GM21717 (cell line): ENCODE data around the gene ADGRV1.

Experiments used
- ATAC-seq: cut with Tn5 transposase; IDR thresholded peaks from one replicate; pipeline ENCODE4 v1.9.1; 2021; ENCODE audit warnings: mild to moderate bottlenecking, moderate library complexity; ENCODE audit not compliant: unreplicated experiment

The ADGRV1 gene

GRCh38 chr5:91177085-91177484, 618.5 kb downstream of the ADGRV1 start:
- ATAC-seq: no peak

GRCh38 chr5:91177639-91178038, 619.0 kb downstream of the ADGRV1 start:
- ATAC-seq: no peak

- no peak for ATAC-seq
Measured at GRCh38 chr5:91178461-91178860, 619.9 kb downstream of the ADGRV1 start.

- ATAC-seq: no peak
Measured at GRCh38 chr5:91179018-91179417, 620.4 kb downstream of the ADGRV1 start.

DNA sequence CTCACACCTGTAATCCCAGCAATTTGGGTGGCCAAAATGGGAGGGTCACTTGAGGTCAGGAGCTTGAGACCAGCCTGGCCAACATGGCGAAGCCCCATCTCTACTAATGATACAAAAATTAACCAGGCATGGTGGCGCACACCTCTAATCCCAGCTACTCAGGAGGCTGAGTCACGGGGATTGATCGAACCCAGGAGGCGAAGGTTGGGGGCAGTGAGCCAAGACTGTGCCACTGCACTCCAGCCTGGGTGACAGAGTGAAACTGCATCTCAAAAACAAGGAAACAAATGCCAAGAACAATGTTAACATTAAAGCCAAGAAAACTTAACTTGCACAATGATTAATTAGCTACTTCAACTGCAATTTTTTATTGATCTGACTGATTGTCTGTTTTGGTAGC, 621.9 kb downstream of the ADGRV1 start:
- no peak for ATAC-seq

DNA sequence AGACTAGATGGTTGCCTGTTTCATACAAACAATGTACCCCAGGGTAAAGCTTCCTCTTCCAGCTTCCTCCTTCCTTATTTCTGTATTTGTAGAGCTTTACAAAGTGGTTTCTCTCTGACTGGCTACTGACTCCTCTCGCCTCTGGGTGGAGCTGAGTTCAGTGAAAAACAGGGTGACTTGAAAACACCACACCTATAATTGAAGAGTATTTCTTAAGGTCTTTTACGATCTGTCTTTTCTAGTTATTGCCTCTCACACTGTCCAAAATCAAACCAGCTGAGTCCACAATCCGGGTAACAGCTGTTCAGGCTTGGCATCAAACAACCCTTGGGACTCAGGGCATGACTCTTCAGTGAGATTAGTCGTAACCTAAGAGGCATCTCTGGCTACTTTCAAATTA, 624.2 kb downstream of the ADGRV1 start:
- ATAC-seq: peak; percentile 69

DNA sequence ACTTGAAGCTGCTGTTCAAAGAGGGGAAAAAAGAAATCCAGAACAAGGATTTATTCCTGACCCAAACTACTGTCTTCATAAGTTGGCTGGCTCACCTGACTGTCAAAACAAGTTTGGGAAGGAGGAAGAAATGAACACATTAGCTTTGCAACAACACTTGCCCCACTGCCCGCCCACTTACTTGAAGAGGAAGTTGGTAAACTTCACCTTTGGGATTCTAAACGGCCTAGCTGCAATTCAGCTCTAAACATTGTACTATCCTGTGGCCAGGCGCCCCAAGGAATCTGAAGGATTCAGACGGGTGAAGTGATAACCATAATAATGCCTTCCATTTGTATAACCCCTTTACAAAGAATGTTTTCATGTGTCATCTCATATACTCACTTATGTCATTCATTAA, 625.1 kb downstream of the ADGRV1 start:
- no peak for ATAC-seq

- ATAC-seq: no peak
Measured at GRCh38 chr5:91186101-91186500, 627.5 kb downstream of the ADGRV1 start.

DNA sequence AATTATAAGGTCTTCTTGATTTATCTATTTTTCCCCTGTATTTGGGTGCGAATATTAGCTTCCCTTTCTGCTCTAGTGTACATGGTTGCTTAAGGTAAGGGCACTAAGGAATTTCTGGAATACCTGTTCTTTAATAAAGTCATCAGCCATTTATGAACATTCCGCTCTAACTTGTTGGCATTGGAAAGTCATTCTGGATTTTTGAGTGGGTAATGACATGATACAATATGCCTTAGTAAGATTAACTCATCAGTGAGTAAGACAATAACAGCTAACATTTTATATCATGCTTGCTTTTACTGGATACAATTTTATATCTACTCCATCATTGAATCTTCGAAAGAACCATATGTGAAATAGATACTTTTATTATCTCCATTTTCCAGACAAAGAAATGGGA, 628.4 kb downstream of the ADGRV1 start:
- ATAC-seq: no peak

DNA sequence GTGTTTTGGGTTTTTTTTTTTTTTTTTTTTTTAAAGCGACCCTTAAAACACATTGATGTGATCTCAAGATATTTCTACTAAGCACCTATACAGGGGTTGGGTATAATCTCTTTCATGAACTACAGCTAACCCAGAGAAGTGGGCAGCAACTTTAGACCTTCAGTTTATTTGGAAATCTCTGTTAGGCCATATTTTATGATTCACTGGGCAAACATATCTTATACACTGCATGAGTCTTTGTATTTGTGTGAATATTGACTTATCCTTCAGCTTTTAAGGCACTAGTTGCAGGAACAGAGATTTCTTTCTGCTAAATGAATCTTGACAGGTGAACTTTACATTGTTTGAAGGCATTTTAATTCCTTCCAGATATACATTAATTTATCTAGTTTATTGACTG, 630.2 kb downstream of the ADGRV1 start:
- no peak for ATAC-seq

DNA sequence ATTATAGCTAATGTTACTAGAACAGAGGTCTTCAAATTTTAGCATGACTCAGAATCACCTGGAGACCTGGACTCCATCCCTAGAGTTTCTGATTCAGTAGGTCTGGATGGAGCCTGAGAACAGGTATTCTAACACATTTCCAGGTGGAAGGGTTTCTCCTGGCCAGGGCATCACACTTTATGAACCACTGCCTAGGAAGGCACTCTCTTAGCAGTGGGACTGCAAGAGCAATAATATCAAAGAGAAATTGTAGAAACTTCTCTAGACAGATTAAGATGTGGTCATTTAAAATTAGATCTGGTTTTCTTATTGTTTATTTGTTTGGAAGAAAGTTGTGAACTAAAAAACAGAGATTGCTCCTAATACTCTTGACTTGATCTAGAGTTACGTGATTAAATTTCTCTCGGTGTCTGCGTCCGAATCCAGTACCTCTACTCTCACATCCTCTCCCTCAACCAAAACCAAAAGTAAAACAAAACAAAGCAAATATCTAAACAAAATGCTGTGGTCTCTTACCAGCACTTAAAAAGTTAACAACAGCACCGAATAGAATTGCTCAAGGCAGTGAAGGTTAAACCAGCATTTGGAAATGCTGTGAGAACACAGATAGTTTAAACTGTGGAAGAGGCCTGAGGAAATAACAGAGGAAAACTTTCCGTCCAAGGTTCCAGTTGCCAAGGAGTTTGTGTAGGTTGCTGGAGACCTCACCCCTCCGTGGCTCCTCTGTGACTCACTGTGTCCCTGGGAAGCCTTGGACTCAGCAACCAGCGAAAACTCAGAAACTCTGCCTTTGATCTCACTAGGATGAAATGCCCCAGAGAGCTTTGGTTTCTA, 631.1 kb downstream of the ADGRV1 start:
- ATAC-seq: peak; percentile 66

DNA sequence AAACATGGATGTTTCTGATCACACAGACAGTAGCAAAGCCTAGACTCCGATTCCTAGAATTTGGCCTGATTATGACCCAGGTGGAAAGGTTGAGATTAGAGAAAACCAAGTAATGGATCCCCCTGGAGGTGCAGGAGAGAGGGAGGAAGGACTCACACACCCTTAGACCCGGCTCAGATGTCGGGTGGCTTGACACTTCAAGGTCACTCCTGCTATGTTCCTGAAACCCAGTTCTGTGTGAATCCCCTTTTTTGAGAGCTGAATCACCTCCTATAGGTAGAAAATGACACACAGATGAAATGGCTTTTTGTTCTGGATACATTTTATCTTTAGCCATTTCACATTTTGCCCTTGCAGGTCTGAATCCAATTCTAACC, 631.7 kb downstream of the ADGRV1 start:
- ATAC-seq: no peak

DNA sequence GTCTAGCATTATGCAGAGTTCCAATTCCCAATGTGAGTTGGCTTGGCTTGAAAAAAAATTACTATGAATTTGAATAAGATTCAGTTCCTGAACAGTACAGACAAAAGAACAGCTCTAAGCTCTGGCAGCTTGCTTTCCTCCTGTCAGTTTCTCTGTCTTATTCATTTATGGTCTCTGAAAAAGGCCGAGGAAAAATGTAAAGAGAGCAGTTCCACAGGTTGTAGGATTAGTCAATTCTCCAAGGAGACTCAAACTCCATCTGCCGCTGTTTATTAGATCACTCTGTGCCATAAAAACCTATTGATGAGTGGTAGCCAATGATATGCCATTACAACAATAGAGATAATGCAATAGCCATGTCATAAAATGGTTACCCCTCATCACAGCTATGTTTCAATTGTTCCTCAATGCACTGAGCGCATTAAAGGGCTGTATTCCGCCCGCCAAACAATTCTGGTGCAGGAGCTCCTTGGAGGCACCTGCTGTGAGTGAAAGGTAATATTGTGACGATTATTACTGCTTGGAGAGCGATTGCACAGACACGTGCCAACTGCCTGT, 636.3 kb downstream of the ADGRV1 start:
- ATAC-seq: no peak

DNA sequence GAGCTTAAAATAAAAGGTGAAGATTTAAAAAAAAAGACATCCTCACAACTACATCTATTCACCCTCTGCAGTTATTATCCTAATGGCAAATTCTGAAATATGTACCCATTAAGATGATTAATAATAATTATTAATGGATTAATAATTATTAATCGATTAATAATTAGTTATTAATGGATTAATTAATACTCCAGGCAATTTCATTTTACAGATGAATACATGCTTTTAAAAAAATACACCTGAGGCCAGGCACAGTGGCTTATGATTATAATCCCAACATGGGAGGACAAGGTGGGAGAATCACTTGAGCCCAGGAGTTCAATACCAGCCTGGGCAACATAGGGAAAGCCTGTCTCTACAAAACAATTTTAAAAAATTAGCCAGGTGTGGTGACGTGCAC, 642.1 kb downstream of the ADGRV1 start:
- no peak for ATAC-seq

DNA sequence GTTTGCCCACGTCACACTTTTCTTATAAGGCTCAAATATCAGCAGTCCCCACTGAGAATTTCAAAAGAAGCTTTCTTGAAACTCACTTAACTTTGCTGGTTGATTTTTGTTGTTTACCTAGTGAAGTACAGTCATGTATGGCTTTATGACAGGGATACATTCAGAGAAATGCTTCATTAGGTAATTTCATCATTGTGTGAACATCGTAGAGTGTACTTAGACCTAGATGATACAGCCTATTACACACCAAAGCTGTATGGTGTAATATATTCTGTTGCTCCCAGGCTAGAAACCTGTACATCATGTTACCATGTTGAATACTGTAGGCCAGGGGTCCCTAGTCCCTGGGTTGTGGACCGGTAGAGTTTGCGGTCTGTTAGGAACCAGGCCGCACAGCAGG, 647.5 kb downstream of the ADGRV1 start:
- no peak for ATAC-seq

- no peak for ATAC-seq
Measured at GRCh38 chr5:91206734-91207133, 648.1 kb downstream of the ADGRV1 start.

DNA sequence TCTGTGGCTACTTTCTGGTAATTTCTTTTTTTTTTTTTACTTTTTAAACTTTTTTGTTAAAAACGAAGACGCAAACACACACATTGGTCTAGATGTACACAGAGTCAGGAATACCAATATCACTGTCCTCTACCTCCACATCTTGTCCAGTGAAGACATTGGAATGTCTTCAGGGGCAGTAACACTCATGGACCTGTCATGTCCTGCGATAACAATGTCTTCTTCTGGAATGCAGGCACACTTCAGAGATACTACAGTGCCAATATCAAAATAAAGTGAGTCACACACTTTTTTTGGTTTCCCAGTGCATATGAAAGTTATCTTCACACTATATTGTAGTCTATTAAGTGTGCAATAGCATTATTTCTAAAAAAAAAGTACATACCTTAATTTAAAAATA, 648.7 kb downstream of the ADGRV1 start:
- no peak for ATAC-seq

DNA sequence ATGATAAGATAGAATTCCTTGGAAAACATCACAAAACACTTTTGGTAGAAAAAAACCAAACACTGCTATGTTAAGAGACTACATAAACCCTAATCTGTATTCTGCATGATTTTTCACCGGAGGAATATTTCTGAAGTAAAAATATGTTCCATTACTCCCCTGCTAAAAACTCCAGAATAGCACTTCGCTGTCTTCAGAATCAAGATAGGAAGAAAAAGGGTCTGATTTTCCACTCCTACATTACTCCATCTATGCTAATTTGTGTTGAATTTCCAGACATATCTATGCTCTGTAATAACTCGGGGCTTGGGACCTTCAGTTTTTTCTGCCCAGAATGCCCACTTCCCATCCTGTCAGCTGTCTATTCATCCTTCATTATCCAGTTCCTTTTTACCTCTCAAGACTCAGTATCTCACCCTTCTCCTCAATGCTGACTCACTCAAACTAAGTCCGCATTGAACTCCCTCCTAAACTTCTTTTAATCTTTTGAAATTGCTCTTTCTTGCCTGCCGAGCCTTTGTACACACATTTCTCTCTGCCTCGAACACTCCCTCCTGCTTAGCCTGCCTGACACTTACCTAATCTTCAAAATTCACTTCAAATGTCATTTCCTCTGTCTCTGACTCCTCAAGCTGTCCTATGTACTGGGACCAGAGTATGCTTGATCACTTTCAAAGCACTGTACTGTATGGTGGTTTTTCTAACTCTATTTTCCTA, 653.6 kb downstream of the ADGRV1 start:
- no peak for ATAC-seq

DNA sequence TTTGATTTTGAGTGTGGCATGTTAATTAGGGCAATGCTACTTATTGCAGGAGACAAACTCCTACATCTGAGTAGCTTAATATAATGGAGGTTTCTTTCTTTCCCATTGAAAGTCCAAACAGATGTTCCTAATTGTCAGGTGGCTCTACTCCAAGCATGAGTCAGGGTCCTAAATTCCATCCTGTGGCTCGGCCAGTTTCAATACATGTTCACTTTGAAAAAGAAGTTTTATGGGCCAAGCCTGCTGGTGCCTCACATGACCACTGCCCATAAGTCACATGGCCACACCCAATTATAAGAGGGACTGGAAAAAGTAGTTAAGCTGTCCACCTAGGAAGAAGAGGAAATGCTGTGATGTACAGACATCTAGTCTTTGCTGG, 654.1 kb downstream of the ADGRV1 start:
- no peak for ATAC-seq
